COR-L47 (cell line): Measurements from ENCODE around the gene SLC9B1.
"Not testable (repeated sequence)": the region's sequence is repeated elsewhere in the genome, so short reads cannot be mapped to it uniquely, and the experiment has no call there.

Experiments
- DNase-seq: peaks from one replicate; lab custom pipeline; 2025; lab: John Stamatoyannopoulos, UW

The SLC9B1 gene

GRCh38 chr4:102877477-102878106 is 141.9 kb downstream of the SLC9B1 start:
- DNase-seq: not testable (repeated sequence)

GRCh38 chr4:102871772-102872171 is 147.7 kb downstream of the SLC9B1 start:
- no peak for DNase-seq

- no peak for DNase-seq
Observed at GRCh38 chr4:102869569-102870197, 149.8 kb downstream of the SLC9B1 start.

GRCh38 chr4:102868781-102869568 is 150.5 kb downstream of the SLC9B1 start, which contains the start of gene CISD2:
TSS of gene CISD2 (plus strand) at chr4:102868992. CDS start at chr4:102869085, 93 bp downstream.
- peak; percentile 90 for DNase-seq

- no peak for DNase-seq
Observed at GRCh38 chr4:102868153-102868780, 151.2 kb downstream of the SLC9B1 start.

GRCh38 chr4:102867278-102868152 is 152.0 kb downstream of the SLC9B1 start:
- DNase-seq: no peak

GRCh38 chr4:102865327-102865726 is 154.2 kb downstream of the SLC9B1 start:
- DNase-seq: not testable (repeated sequence)

GRCh38 chr4:102862747-102863146 is 156.8 kb downstream of the SLC9B1 start:
- DNase-seq: no peak

GRCh38 chr4:102862016-102862415 is 157.5 kb downstream of the SLC9B1 start:
- no peak for DNase-seq

GRCh38 chr4:102860611-102861324 is 158.7 kb downstream of the SLC9B1 start:
- DNase-seq: no peak

- no peak for DNase-seq
Observed at GRCh38 chr4:102858828-102859464, 160.6 kb downstream of the SLC9B1 start.
